ENCODE results near the gene CEL.
"Not testable (repeated sequence)": the region's sequence is repeated elsewhere in the genome, so short reads cannot be mapped to it uniquely, and the experiment has no call there.

CEL gene

DNA sequence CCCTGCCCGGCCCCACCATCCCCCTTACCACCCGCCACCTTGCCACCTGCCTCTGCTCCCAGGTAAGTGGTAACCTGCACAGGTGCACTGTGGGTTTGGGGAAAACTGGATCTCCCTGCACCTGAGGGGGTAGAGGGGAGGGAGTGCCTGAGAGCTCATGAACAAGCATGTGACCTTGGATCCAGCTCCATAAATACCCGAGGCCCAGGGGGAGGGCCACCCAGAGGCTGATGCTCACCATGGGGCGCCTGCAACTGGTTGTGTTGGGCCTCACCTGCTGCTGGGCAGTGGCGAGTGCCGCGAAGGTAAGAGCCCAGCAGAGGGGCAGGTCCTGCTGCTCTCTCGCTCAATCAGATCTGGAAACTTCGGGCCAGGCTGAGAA, at the start of gene CEL:
CEL (plus strand) TSS at position 218 of the 382 bp plus-strand sequence; CDS start at position 240, 22 bp downstream.
- in situ Hi-C loops (cut with MboI; ENCODE audit: low sequenced_read_pairs, unreplicated experiment); DNase-seq (ENCODE audit: low spot score): not testable (repeated sequence)

DNA sequence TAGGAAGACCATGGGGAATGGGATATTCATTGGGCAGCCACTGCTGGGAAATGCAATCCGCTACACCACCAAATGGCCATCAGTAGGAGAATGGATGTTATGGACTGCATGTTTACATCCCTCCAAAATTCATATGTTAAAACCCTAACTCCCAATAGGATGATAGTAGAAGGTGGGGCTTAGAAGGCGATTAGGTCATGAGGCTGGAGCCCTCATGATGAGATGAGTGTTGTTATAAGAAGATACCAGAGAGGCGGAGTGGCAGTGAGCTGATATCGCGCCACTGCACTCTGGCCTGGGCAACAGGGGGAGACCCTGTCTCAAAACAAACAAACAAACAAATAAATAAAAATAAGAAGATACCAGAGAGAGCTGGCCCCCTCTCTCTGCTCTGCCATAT, 47.1 kb upstream of the CEL start:
- in situ Hi-C loops (cut with MboI; ENCODE audit: low sequenced_read_pairs, unreplicated experiment): no loop called here
- DNase-seq (ENCODE audit: low spot score): no peak
- TF ChIP-seq, protein P1, sequence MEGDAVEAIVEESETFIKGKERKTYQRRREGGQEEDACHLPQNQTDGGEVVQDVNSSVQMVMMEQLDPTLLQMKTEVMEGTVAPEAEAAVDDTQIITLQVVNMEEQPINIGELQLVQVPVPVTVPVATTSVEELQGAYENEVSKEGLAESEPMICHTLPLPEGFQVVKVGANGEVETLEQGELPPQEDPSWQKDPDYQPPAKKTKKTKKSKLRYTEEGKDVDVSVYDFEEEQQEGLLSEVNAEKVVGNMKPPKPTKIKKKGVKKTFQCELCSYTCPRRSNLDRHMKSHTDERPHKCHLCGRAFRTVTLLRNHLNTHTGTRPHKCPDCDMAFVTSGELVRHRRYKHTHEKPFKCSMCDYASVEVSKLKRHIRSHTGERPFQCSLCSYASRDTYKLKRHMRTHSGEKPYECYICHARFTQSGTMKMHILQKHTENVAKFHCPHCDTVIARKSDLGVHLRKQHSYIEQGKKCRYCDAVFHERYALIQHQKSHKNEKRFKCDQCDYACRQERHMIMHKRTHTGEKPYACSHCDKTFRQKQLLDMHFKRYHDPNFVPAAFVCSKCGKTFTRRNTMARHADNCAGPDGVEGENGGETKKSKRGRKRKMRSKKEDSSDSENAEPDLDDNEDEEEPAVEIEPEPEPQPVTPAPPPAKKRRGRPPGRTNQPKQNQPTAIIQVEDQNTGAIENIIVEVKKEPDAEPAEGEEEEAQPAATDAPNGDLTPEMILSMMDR (IDR thresholded peaks at IDR 0.05; ENCODE audit: borderline replicate concordance, control extremely low read depth, extremely low read depth, insufficient read depth, missing control alignments): no peak

DNA sequence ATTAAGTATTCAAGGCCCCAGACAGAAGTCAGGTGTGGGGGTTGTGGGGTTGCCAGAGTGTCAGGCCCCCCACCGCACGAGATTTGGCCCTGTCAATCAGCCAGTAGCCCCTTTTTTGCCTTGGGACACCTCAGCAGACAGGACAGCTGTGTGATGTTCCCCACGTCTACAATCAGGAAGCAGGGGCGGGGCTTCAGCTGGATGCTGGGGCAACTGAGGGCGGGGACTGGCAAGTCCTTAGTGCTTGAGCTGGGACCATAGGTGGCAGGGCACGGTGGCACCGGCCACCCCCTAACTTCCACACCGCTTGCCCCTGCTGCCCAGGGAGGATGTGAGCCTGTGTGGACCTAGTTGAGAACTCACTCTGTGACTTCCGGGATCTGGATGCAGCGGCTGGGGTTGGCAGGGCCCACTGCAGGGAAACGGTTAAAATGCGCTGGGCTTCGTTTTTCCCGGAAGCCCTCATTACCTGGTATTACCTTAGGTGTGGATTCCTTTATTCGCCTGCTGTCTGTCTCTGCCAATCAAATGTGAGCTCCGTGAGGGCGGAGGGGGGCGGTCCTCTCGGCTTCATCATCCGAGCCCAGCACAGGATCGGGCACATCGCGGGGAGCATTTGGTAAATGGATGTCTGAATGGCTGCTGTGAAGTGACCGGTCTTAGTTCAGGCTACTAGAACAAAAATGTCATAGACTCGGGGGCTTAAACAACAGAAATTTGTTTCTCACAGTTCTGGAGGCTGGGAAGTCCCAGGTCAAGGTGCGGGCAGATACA, 38.5 kb upstream of the CEL start:
- no peak for DNase-seq (ENCODE audit: low spot score)
- TF ChIP-seq, protein P1 (IDR thresholded peaks at IDR 0.05; ENCODE audit: borderline replicate concordance, control extremely low read depth, extremely low read depth, insufficient read depth, missing control alignments): no peak
- in situ Hi-C loops (cut with MboI; ENCODE audit: low sequenced_read_pairs, unreplicated experiment): no loop called here

DNA sequence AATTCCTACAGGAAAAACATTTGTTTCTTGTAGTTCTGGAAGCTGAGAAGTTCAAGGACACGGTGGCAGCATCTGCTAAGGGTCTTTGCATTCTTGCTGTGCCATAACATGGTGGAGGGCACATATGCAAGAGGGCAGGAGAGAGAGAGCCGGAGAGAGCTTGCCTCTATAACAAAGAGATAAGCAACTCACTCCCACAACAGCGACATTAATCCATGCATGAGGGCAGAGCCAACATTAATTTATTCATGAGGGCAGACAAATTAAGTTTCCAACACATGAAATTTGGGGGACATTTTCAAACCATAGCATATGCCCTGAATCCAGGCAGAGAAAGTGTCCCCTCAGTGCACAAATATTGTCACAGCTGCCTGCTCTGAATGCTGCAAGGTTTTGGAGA, 35.4 kb upstream of the CEL start:
- in situ Hi-C loops (cut with MboI; ENCODE audit: low sequenced_read_pairs, unreplicated experiment): no loop called here
- no peak for DNase-seq (ENCODE audit: low spot score)
- TF ChIP-seq, protein P1 (IDR thresholded peaks at IDR 0.05; ENCODE audit: borderline replicate concordance, control extremely low read depth, extremely low read depth, insufficient read depth, missing control alignments): no peak

DNA sequence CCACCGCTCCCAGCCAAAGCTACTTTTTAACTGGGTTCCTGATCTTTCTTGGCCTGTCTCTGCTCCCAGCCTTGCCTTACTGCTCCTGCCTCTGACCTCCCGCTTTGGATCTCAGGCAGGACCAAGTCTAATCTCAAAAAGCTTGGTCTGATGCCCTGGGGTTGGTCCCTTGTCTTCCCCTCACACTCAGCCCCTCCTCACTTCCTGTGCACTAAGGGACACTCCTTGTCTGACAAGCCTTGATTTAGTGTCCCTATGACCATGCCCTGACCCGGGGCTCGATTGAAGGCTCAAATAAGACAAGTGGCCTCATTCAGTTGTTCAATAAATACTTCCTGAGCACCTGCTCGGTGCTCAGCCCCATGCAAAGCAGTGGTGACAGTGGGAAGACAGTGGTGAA, 34.6 kb upstream of the CEL start:
- DNase-seq (ENCODE audit: low spot score): no peak
- TF ChIP-seq, protein P1 (IDR thresholded peaks at IDR 0.05; ENCODE audit: borderline replicate concordance, control extremely low read depth, extremely low read depth, insufficient read depth, missing control alignments): no peak
- in situ Hi-C loops (cut with MboI; ENCODE audit: low sequenced_read_pairs, unreplicated experiment): no loop called here

DNA sequence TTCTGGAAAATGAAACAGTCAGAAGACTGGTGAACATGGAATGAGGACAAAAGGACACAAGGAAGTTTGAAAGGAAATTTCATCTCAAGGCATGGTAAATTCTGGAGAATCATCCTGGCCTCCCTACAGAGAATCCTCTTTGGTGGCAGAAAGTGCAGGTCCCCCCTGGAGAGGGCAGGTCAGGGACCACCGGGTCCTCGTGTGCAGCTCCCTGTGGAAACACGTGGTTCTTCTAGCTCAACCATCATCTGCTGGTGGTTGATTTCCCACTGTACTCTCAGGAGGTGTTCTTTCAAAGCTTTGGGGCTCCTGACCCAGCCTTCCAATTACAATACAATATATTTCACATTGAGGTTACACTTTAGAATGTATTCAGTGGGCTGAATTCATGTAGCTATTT, 33.6 kb upstream of the CEL start:
- TF ChIP-seq, protein P1 (IDR thresholded peaks at IDR 0.05; ENCODE audit: borderline replicate concordance, control extremely low read depth, extremely low read depth, insufficient read depth, missing control alignments): no peak
- in situ Hi-C loops (cut with MboI; ENCODE audit: low sequenced_read_pairs, unreplicated experiment): no loop called here
- DNase-seq (ENCODE audit: low spot score): no peak

DNA sequence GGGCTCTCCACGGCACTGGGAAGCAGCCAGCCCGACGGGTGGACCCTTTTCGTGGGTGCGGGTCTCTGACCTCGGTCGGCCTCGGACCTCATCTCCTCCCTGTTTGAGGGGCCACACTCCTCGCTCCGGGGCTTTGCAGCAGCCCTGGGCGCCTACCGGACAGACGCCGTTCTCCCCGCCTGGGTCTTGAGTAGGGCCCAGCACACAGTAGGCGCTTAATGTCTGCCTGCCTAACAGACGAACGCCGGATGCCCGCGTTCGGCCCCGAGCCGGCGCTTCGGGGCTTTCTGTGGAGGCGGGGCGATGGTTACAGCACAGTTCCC, 31.8 kb upstream of the CEL start:
- no peak for DNase-seq (ENCODE audit: low spot score)
- in situ Hi-C loops (cut with MboI; ENCODE audit: low sequenced_read_pairs, unreplicated experiment): no loop called here
- TF ChIP-seq, protein P1 (IDR thresholded peaks at IDR 0.05; ENCODE audit: borderline replicate concordance, control extremely low read depth, extremely low read depth, insufficient read depth, missing control alignments): no peak
